HCT116 (cell line): Measurements from ENCODE around the gene PPM1B.

Experiments used
- POLR2AphosphoS5 ChIP-seq: IDR thresholded peaks from 2 replicates; pipeline ENCODE4 v1.6.1; 2011; ENCODE audit warnings: mild to moderate bottlenecking, low read depth, low read length, moderate library complexity
- TF ChIP-seq, protein P1 (sequence below), 3 experiments: fragments of 200-600 bp in 1 of 3; sonication (generic) in 1 of 3; IDR thresholded peaks in 2 of 3; conservative IDR thresholded peaks in 1 of 3; 2 replicates each; pipeline ENCODE4 v1.5.1; 2012 to 2017; ENCODE audit warnings: low read depth in 2 of 3, low read length in 2 of 3, antibody characterized with exemption in 1 of 3, borderline replicate concordance in 1 of 3, control low read depth in 1 of 3, mild to moderate bottlenecking in 1 of 3, mixed read lengths in 1 of 3, mixed run types in 1 of 3, moderate library complexity in 1 of 3; ENCODE audit not compliant: insufficient read depth in 1 of 3

DNA sequence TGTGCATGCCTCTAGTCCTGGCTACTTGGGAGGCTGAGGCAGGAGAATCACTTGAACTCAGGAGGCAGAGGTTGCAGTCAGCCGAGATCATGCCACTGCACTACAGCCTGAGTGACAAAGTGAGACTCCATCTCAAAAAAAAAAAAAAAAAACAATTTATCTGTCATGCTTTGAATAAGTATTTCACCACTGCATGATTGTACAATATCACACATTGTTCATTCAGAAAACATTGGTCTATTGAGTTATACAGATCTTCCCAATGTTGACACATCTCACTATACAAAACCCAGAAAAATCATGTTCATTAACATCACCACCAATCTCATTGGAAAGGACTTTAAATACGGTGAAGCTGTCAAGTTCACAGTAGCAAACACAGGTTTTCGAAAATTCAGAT lies 46.8 kb upstream of the PPM1B start:
- no peak for TF ChIP-seq POLR2AphosphoS5
- TF ChIP-seq, protein P1, sequence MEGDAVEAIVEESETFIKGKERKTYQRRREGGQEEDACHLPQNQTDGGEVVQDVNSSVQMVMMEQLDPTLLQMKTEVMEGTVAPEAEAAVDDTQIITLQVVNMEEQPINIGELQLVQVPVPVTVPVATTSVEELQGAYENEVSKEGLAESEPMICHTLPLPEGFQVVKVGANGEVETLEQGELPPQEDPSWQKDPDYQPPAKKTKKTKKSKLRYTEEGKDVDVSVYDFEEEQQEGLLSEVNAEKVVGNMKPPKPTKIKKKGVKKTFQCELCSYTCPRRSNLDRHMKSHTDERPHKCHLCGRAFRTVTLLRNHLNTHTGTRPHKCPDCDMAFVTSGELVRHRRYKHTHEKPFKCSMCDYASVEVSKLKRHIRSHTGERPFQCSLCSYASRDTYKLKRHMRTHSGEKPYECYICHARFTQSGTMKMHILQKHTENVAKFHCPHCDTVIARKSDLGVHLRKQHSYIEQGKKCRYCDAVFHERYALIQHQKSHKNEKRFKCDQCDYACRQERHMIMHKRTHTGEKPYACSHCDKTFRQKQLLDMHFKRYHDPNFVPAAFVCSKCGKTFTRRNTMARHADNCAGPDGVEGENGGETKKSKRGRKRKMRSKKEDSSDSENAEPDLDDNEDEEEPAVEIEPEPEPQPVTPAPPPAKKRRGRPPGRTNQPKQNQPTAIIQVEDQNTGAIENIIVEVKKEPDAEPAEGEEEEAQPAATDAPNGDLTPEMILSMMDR (IDR thresholded peaks at IDR 0.05 in 2 of 3, conservative IDR thresholded peaks at IDR 0.05 in 1 of 3; ENCODE audit: borderline replicate concordance in 1 of 3, insufficient read depth in 1 of 3, low read depth in 2 of 3, low read length in 2 of 3) = no peak
